ENCODE results near the gene LARP4B.

LARP4B gene

DNA sequence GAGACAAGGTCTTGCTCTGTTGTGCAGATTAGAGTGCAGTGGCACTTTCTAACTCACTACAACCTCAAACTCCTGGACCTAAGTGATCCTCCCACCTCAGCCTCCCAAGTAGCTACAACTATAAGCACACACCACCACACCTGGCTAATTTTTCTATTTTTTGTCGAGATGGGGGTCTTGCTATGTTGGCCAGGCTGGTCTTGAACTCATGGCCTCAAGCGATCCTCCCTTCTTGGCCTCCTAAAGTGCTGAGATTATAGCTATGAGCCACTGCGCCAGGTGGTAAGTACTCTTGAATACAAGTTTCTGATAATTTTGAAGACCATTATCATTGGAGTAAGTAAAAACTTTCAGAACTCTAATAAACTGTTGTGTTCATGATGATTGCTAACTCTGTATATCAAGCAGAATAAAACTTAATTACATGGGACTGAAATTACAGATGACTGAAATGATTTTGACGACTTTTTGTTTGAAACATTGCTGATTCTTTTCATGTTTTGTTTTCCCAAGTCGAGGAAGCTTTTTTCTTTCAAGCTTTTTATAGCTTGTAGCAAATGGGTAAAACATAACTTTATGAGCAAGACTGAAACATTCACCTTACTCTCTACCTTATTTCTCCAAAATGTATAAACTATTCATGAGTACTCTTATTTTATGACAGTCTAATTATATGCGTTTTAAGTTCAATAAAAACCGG is 14.6 kb downstream of the LARP4B start:
- peaks cover 69% of the 10 kb centered on the region for H3K36me3 ChIP-seq (ENCODE audit: control insufficient read depth, low read length)
- no peak overlapping the region for H3K4me2 ChIP-seq (ENCODE audit: low read length)
- H3K9me2 ChIP-seq (replicated peaks; ENCODE audit: control insufficient read depth, low read length) = no peaks in the 10 kb centered on the region
- no peak overlapping the region for H3K27ac ChIP-seq (ENCODE audit: low read depth, low read length)
- peaks cover 23% of the 10 kb centered on the region for H3F3A ChIP-seq (ENCODE audit: control insufficient read depth, insufficient read depth)
- H3K4me3 ChIP-seq (ENCODE audit: low read length) = no peak overlapping the region
- H3K9me3 ChIP-seq (ENCODE audit: control insufficient read depth, insufficient read depth, low read length) = no peaks in the 10 kb centered on the region
- peaks cover 60% of the 10 kb centered on the region for H4K20me1 ChIP-seq (ENCODE audit: control insufficient read depth, insufficient read depth, low read depth, low read length)
- no peaks in the 10 kb centered on the region for H3K4me1 ChIP-seq (ENCODE audit: control insufficient read depth, low read length)
- TF ChIP-seq, protein P1, sequence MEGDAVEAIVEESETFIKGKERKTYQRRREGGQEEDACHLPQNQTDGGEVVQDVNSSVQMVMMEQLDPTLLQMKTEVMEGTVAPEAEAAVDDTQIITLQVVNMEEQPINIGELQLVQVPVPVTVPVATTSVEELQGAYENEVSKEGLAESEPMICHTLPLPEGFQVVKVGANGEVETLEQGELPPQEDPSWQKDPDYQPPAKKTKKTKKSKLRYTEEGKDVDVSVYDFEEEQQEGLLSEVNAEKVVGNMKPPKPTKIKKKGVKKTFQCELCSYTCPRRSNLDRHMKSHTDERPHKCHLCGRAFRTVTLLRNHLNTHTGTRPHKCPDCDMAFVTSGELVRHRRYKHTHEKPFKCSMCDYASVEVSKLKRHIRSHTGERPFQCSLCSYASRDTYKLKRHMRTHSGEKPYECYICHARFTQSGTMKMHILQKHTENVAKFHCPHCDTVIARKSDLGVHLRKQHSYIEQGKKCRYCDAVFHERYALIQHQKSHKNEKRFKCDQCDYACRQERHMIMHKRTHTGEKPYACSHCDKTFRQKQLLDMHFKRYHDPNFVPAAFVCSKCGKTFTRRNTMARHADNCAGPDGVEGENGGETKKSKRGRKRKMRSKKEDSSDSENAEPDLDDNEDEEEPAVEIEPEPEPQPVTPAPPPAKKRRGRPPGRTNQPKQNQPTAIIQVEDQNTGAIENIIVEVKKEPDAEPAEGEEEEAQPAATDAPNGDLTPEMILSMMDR (IDR thresholded peaks at IDR 0.05; ENCODE audit: low read depth, low read length, poor library complexity, severe bottlenecking) = no peak
- TF ChIP-seq EZH2phosphoT487 (IDR thresholded peaks at IDR 0.05; ENCODE audit: borderline replicate concordance, low read length) = no peak
- no peaks in the 10 kb centered on the region for H3K27me3 ChIP-seq (ENCODE audit: control insufficient read depth, low read length)
- peaks cover 99% of the 10 kb centered on the region for H3K79me2 ChIP-seq (ENCODE audit: control insufficient read depth, low read length)

DNA sequence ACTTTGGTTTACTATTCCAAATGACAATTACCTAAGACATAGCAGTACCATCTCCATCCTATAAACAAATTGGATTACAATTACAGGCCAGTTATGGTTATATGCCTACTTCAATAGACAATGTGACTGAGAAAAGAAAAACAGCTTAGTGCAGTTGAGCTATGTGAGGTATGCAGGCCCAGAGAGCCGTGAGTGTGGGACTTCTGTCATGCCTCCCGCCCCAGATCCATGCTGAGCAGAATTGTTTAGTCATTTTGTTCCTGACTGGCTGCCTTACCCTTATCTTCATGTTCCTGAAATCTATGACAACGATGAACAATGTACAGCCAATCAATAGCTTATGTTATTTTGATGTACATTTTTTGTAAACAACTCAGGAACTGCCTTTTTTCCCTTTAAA is 21.7 kb downstream of the LARP4B start:
- peaks cover 76% of the 10 kb centered on the region for H3K36me3 ChIP-seq (ENCODE audit: control insufficient read depth, low read length)
- no peaks in the 10 kb centered on the region for H3K9me2 ChIP-seq (replicated peaks; ENCODE audit: control insufficient read depth, low read length)
- H3K4me1 ChIP-seq (ENCODE audit: control insufficient read depth, low read length) = peaks cover 8% of the 10 kb centered on the region
- H3K9me3 ChIP-seq (ENCODE audit: control insufficient read depth, insufficient read depth, low read length) = no peaks in the 10 kb centered on the region
- no peaks in the 10 kb centered on the region for H3K27me3 ChIP-seq (ENCODE audit: control insufficient read depth, low read length)
- H3K27ac ChIP-seq (ENCODE audit: low read depth, low read length) = no peak overlapping the region
- TF ChIP-seq EZH2phosphoT487 (IDR thresholded peaks at IDR 0.05; ENCODE audit: borderline replicate concordance, low read length) = no peak
- TF ChIP-seq, protein P1 (IDR thresholded peaks at IDR 0.05; ENCODE audit: low read depth, low read length, poor library complexity, severe bottlenecking) = no peak
- H3K4me2 ChIP-seq (ENCODE audit: low read length) = no peak overlapping the region
- peaks cover 99% of the 10 kb centered on the region for H3K79me2 ChIP-seq (ENCODE audit: control insufficient read depth, low read length)
- H4K20me1 ChIP-seq (ENCODE audit: control insufficient read depth, insufficient read depth, low read depth, low read length) = peaks cover 21% of the 10 kb centered on the region
- no peak overlapping the region for H3K4me3 ChIP-seq (ENCODE audit: low read length)
- peaks cover 5% of the 10 kb centered on the region; the same call in 1 of the 2 replicates for H3F3A ChIP-seq (ENCODE audit: control insufficient read depth, insufficient read depth)

DNA sequence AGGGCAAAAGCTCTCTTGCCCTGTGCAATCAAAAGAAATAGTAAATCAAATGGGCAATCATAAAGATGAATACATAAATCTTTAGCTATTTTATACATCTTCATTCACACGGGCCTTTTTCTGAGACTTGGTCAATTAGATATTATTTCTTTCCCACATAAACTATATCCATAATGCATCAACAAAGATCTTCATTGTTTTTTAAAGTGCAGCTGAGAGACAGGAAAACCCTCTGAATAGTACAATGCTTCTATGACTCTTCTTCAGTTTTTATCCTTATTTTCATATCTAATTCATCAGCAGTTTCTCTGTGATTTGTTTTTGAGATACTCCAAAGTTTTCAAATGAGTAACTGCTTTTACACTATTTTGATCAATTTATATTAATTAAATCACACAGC is 25.5 kb downstream of the LARP4B start:
- TF ChIP-seq, protein P1 (IDR thresholded peaks at IDR 0.05; ENCODE audit: low read depth, low read length, poor library complexity, severe bottlenecking) = no peak
- no peak for TF ChIP-seq EZH2phosphoT487 (IDR thresholded peaks at IDR 0.05; ENCODE audit: borderline replicate concordance, low read length)
- H3K79me2 ChIP-seq (ENCODE audit: control insufficient read depth, low read length) = peaks cover 98% of the 10 kb centered on the region
- peaks cover 8% of the 10 kb centered on the region for H3K4me1 ChIP-seq (ENCODE audit: control insufficient read depth, low read length)
- peaks cover 77% of the 10 kb centered on the region for H3K36me3 ChIP-seq (ENCODE audit: control insufficient read depth, low read length)
- H3K27ac ChIP-seq (ENCODE audit: low read depth, low read length) = no peak overlapping the region
- H4K20me1 ChIP-seq (ENCODE audit: control insufficient read depth, insufficient read depth, low read depth, low read length) = peaks cover 10% of the 10 kb centered on the region
- H3K27me3 ChIP-seq (ENCODE audit: control insufficient read depth, low read length) = no peaks in the 10 kb centered on the region
- no peaks in the 10 kb centered on the region for H3K9me2 ChIP-seq (replicated peaks; ENCODE audit: control insufficient read depth, low read length)
- no peak overlapping the region for H3K4me2 ChIP-seq (ENCODE audit: low read length)
- H3K4me3 ChIP-seq (ENCODE audit: low read length) = no peak overlapping the region
- no peaks in the 10 kb centered on the region for H3K9me3 ChIP-seq (ENCODE audit: control insufficient read depth, insufficient read depth, low read length)
- H3F3A ChIP-seq (ENCODE audit: control insufficient read depth, insufficient read depth) = peaks cover 2% of the 10 kb centered on the region

Measured in DOHH2 (cell line).